ENCODE measurements around the gene CNNM2.

The CNNM2 gene

DNA sequence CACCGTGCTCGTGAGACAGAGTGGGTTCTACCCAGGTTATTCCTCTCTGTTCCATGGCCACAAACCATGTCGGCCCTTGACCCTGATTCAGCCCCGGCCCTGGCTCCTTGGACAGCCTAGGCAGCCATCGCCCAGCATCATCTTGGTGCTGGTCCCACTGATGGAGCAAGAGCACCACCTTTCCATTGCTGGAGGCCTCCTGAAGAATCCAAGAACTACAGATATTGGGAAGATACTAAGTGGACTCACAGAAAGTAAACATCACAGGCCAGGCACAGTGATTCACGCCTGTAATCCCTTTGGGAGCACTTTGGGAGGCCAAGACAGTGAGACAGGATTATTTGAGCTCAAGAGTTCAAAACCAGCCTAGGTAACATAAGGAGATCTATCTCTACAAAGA lies 149.9 kb downstream of the CNNM2 start:
- in situ Hi-C loops (cut with HindIII; ENCODE audit: low sequenced_read_pairs): no loop called here

- in situ Hi-C loops (cut with HindIII; ENCODE audit: low sequenced_read_pairs): no loop called here
Observed at GRCh38 chr10:103069453-103070331, 151.6 kb downstream of the CNNM2 start.

GRCh38 chr10:103072276-103072675 lies 154.2 kb downstream of the CNNM2 start:
- in situ Hi-C loops (cut with HindIII; ENCODE audit: low sequenced_read_pairs): no loop called here

DNA sequence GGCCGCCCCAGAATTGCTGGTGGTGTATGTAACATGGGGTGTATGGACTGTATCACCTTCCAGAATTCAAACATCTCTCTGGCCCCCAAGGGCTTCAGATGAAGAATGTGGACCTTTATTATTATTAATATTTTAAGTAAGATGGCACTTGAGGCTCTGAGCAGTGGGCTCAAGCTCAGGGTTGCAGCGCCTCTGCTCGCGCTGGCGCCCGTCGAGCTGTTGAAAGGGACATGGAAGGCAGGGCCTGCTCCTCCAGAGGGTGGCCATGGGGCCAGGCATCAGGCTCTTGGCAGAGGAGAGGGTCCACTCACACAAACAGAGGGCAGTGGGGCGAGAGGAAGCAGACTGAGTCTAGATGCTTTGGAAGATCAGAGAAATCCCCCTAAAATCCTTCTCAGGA lies 154.8 kb downstream of the CNNM2 start:
- in situ Hi-C loops (cut with HindIII; ENCODE audit: low sequenced_read_pairs): no loop called here

DNA sequence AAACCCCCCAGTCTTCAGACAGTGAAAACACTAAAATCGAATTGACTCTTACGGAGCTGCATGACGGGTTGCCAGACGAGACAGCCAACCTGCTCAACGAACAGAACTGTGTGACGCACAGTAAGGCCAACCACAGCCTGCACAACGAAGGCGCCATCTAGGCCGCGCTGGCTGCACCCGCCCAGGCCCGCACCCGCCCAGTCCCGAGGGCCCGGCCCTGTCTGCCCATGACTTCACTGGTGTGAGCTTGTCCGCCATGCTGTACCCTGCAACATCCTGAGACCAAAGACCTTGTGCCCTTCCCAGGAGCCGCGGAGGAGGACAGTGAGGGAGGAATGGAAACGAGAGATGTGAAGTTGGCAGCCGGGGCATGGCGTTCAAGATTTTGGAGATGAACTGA lies 158.9 kb downstream of the CNNM2 start:
- in situ Hi-C loops (cut with HindIII; ENCODE audit: low sequenced_read_pairs): no loop called here

DNA sequence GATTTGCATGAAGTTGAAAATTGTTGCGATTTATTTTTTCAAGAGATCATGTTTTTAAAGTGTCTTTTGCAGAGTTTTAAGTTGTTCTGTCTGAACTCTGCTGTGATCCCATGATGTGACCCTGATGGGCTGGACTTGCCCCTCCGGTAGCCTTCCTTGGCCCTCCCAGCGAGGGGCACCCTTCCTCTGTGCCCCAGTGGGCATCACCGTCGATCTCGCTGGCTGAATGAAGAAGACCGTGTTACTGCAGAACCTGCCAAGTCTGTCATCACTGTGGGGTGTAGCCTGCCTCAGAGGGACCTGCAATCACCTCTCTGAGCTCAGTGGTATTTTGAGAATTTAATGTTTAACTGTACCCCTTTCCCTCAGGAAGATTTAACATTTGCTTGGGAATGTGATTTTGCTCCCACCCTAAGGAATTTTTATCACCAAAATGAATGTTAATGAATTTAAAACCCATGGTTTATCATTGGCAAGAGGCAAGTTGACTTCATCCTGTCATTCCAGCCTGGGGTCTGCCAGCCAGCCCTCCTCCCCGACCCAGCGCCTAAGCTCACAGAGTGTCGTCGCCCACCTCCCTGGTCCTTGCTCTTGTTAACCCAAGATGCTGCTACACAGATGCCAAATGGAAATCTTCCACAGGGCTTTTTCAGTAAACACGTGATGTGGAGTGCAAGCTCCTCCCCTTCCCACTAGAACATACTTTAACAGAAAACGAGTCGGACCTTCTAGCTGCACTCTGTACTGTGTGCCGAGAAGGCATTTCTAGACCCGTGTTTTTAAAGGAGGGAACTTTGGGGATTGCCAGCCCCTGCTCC lies 159.6 kb downstream of the CNNM2 start:
- in situ Hi-C loops (cut with HindIII; ENCODE audit: low sequenced_read_pairs): no loop called here

- in situ Hi-C loops (cut with HindIII; ENCODE audit: low sequenced_read_pairs): no loop called here
Observed at GRCh38 chr10:103078309-103078615, 160.2 kb downstream of the CNNM2 start.

DNA sequence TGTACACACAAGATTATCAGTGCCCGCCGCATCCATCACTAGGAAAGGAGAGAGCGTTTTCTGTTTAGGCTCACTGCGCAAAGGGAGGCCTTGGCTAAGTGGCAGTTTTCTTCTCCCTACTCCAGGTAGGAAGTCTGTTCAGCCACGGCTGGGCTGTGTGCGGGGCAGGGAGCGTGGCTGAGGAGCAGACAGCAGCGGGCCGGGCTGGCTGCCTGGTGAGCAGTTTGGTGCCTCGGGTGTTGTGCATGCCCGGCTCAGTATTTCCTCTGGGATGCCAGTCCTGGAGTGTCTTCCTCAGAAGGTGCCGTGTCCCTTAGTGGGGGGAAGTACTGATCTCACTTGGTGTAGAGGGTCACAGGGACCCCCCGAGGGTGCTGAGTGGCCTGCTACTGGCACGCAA lies 160.6 kb downstream of the CNNM2 start:
- in situ Hi-C loops (cut with HindIII; ENCODE audit: low sequenced_read_pairs): no loop called here

DNA sequence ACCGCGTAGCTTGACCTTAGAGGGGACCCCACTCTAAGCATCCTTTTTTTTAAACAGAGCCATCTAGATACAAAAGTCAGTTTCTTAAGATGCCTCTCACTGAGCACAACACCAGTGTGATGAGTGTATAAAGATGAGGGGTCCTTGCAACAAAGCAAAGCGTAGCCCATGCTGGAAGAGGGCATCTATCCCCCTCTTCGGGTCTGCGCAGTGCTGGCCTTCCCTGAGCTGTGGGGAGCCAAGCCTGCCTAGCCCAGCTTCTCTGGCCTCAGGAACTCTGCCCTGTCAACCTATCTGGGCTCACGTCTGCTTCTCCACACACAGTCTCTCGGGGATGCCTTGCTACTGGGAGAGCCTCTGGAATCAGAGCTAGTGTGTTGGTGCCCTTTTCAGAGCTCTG lies 161.0 kb downstream of the CNNM2 start:
- in situ Hi-C loops (cut with HindIII; ENCODE audit: low sequenced_read_pairs): no loop called here

GRCh38 chr10:103079946-103080345 lies 161.9 kb downstream of the CNNM2 start:
- in situ Hi-C loops (cut with HindIII; ENCODE audit: low sequenced_read_pairs): no loop called here

DNA sequence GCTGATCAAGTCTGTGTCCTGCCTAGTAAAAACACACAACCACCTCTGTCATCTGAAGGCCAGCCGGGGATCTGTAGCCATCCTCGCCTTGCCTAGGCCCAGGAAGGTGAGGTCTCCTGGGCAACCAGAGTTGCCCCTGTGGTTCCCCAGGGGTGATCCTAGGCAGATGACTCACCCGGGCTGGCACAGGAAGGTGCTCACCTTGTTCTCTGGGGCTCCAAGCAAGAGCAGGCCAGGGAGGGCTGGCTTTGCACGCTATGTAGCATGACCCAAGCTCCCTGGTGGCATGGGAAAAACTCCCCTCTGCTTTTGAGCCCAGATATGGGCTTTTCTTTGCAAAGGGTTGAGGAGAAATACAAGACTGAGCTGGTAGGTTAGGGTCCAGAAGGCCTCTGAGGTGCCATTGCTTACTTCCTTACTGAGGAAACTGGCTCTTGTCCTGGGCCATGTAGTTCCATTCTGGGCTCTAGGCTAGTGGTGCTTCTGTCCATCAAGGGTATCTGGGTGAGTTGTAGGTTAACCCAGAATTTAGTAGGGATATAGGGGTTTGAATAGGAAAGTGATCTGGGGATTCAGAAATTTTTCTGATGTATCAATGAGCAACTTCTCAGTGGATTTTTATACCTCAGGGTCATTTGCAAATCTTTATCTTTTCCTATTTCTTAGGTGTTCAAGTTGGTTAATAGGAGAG lies 162.9 kb downstream of the CNNM2 start:
- in situ Hi-C loops (cut with HindIII; ENCODE audit: low sequenced_read_pairs): no loop called here

- in situ Hi-C loops (cut with HindIII; ENCODE audit: low sequenced_read_pairs): no loop called here
Observed at GRCh38 chr10:103082683-103083082, 164.6 kb downstream of the CNNM2 start.

- in situ Hi-C loops (cut with HindIII; ENCODE audit: low sequenced_read_pairs): no loop called here
Observed at GRCh38 chr10:103083266-103083976, 165.3 kb downstream of the CNNM2 start.

GRCh38 chr10:103083977-103084320 lies 165.9 kb downstream of the CNNM2 start:
- in situ Hi-C loops (cut with HindIII; ENCODE audit: low sequenced_read_pairs): no loop called here

- in situ Hi-C loops (cut with HindIII; ENCODE audit: low sequenced_read_pairs): no loop called here
Observed at GRCh38 chr10:103086261-103086660, 168.2 kb downstream of the CNNM2 start.

DNA sequence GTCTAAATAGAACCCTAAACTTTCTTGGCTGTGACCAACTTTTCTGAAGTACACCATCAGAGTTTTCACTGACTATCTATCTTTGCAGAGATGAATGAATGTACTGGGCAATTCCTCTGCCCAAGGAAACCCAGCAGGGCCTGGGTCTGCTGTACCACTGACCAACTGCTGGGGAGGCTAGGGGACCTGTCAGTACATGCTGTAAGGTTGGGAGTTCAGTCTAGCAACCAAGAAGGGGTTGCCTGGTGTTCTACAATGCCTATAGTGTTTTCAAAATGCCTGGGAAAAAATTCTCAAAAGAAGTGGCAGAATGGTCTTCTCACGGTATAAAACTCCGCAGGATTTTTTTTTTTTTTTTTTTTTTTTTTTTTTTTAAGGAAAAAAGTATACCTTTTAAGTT lies 168.7 kb downstream of the CNNM2 start:
- in situ Hi-C loops (cut with HindIII; ENCODE audit: low sequenced_read_pairs): no loop called here

GRCh38 chr10:103089493-103089892 lies 171.4 kb downstream of the CNNM2 start:
- in situ Hi-C loops (cut with HindIII; ENCODE audit: low sequenced_read_pairs): no loop called here

DNA sequence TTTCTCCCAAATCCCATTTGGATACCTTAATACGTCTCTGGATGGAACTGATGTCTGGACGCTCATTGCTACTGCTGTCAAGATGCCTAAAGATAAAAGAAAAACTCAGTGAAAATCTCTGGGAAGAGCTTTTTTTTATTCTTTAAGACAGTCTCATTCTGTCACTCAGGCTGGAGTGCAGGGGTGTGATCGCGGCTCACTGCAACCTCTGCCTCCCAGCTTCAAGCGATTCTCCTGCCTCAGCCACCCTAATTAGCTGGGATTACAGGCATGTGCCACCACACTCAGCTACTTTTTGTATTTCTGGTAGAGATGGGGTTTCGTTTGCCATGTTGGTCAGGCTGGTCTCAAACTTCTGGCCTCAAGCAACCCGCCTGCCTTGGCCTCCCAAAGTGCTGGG lies 172.8 kb downstream of the CNNM2 start:
- in situ Hi-C loops (cut with HindIII; ENCODE audit: low sequenced_read_pairs): no loop called here

- in situ Hi-C loops (cut with HindIII; ENCODE audit: low sequenced_read_pairs): no loop called here
Observed at GRCh38 chr10:103095005-103095404, 176.9 kb downstream of the CNNM2 start.

DNA sequence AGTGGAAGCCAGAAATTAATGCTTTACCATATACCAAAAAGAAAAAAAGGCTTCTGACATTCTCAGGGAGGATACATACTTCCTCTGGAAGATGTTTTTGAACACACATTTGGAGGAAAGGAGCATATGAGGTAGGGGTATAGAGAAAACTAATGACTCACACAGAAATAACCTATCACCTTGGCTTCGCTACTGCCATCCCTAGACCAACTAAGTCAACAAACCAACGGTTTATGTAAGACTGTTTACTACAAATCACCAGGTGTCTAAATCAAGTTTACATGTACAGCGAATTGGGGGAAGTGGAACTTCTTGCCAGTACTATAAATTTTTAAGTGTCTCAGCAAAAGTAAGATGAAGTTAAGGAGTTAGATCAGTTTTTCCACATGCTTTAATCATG lies 178.0 kb downstream of the CNNM2 start:
- in situ Hi-C loops (cut with HindIII; ENCODE audit: low sequenced_read_pairs): no loop called here

DNA sequence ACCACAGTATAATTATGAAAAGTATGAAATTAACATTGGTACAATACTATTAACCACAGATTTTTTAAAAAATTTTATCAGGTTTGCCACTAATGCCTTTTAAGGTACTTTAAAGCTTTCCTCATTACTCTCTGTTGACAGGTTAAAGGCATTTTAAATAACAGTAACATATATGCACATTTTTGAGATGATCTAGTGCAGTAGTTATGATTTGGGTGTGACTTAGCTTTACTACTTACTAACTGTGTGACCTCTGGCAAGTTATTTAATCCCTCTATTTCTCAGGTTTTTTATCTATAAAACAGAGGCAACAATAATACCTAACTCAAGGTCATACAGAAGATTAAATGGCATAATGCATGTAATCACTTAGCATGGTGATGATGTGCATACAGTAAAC lies 180.1 kb downstream of the CNNM2 start:
- in situ Hi-C loops (cut with HindIII; ENCODE audit: low sequenced_read_pairs): no loop called here

All from DLD1 (cell line).